ENCODE data around the gene AMIGO1. TPM values are rescaled to one million over a fixed set of nuclear protein-coding genes. Genes with fewer than 3 reads are reported as not detected.
A peak's percentile ranks its signal among the peaks of the same experiment; 100 is the strongest.

AMIGO1 gene
- 10 to 100 TPM in 1 of 4 donors, 1 to 10 TPM in 3; 1.0 to 10.1 (median 3.8) TPM for total RNA-seq

DNA sequence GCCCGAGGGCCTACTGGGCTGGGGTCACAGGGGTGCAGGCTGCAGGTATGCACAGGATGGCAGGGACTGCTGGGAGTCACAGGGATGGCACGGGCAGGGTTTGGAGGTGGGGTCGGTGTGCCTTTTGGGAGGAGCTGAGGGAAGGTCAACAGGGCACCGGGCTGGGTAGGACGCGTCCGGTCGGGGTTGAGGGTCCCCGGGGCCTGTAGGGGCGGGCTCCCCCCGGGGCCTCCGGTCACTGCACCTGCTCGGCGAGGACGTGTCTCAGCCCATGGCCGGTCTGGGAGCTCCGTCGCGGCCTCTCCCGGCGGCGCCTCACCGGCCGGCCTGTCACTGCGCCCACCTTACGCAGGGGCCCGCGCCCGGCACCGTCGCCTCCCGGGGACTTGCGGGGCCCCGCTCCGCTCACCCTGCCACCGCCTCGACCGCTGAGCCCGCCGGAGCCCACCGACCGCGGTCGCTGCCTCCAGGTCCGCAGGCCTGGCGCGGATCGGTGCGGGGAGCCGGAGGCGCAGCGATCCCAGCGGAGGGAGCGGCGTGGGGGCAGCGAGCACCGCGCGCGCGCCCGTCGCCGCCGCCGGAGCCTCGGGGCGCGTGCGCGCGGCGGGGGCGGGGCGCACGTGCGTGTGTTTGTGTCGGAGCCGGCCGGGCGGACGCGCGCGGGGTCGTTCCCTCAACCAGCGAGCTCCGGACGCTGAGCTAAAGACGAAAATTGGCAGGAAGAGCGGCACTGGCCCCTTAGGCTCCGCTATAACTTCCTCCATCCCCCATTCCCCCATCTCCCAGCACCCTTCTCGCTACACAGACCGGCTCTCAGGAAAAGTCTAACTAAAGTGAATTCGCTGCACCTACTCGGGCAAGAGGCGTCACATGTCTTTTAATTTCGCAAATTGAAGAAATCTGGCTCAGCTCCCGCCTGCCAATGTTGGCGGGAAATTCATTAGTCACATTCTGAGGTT lies at the start of gene AMIGO1:
Gene AMIGO1, minus strand, starts transcription at position 552 of the 959 bp plus-strand sequence. CDS start 815 bp downstream, outside the sequence.
- peak in 1 of 2 donors; percentile 27 for TF ChIP-seq POLR2A (IDR thresholded peaks at IDR 0.05)
- TF ChIP-seq, protein P1, sequence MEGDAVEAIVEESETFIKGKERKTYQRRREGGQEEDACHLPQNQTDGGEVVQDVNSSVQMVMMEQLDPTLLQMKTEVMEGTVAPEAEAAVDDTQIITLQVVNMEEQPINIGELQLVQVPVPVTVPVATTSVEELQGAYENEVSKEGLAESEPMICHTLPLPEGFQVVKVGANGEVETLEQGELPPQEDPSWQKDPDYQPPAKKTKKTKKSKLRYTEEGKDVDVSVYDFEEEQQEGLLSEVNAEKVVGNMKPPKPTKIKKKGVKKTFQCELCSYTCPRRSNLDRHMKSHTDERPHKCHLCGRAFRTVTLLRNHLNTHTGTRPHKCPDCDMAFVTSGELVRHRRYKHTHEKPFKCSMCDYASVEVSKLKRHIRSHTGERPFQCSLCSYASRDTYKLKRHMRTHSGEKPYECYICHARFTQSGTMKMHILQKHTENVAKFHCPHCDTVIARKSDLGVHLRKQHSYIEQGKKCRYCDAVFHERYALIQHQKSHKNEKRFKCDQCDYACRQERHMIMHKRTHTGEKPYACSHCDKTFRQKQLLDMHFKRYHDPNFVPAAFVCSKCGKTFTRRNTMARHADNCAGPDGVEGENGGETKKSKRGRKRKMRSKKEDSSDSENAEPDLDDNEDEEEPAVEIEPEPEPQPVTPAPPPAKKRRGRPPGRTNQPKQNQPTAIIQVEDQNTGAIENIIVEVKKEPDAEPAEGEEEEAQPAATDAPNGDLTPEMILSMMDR (IDR thresholded peaks at IDR 0.05): peak in 1 of 4 experiments; percentile 32
- Histone ChIP-seq H3K27me3 (no peaks in the 10 kb centered on the region), H3K36me3 (no peaks in the 10 kb centered on the region), H3K27ac (peak within 1 kb of the TSS; percentile 49 to 72), H3K4me1 (no peaks in the 10 kb centered on the region), H3K9me3 (no peaks in the 10 kb centered on the region), H3K4me3 (peak within 1 kb of the TSS; percentile 39 to 88)
- peak; percentile 60 to 68 for DNase-seq
- intact Hi-C loops (cut with DNase I; ENCODE audit: low total_unique reads): no loop called here

DNA sequence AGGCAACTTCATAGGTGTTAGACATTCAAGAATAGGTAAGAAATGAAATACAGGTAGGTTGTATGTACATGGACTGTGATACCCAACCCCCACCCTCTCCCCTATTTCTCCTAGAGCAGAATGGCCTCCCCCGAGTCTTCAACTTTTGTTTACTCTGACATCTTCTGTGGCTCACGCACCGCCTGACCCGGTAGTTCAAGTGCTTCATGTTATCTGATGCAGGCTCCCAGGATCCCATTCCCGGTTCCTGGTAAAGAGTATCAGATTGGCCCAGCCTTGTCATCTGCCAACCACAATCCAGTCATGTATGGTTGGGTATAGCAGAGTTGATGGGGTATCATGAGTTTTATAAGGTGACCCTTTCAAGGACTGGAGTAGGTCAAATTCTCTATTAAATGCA lies 48.0 kb upstream of the AMIGO1 start:
- no peaks in the 10 kb centered on the region for H3K9me3 ChIP-seq
- no peak for DNase-seq
- no peaks in the 10 kb centered on the region for H3K27me3 ChIP-seq
- peaks cover 0 to 10% of the 10 kb centered on the region in 2 donors for H3K4me1 ChIP-seq
- no peak for TF ChIP-seq POLR2A (IDR thresholded peaks at IDR 0.05)
- TF ChIP-seq, protein P1 (IDR thresholded peaks at IDR 0.05): no peak
- H3K27ac ChIP-seq: no peak overlapping the region
- intact Hi-C loops (cut with DNase I; ENCODE audit: low total_unique reads): no loop called here
- no peak overlapping the region for H3K4me3 ChIP-seq
- H3K36me3 ChIP-seq: no peaks in the 10 kb centered on the region

- Histone ChIP-seq H3K4me3 (no peak overlapping the region), H3K27ac (no peak overlapping the region), H3K4me1 (peaks cover 0 to 7% of the 10 kb centered on the region in 2 donors), H3K36me3 (no peaks in the 10 kb centered on the region), H3K27me3 (no peaks in the 10 kb centered on the region), H3K9me3 (no peaks in the 10 kb centered on the region)
- intact Hi-C loops (cut with DNase I; ENCODE audit: low total_unique reads): no loop called here
- TF ChIP-seq POLR2A (IDR thresholded peaks at IDR 0.05): no peak
- TF ChIP-seq, protein P1 (IDR thresholded peaks at IDR 0.05): no peak
- DNase-seq: no peak
Measured at GRCh38 chr1:109556563-109556962, 47.0 kb upstream of the AMIGO1 start.

DNA sequence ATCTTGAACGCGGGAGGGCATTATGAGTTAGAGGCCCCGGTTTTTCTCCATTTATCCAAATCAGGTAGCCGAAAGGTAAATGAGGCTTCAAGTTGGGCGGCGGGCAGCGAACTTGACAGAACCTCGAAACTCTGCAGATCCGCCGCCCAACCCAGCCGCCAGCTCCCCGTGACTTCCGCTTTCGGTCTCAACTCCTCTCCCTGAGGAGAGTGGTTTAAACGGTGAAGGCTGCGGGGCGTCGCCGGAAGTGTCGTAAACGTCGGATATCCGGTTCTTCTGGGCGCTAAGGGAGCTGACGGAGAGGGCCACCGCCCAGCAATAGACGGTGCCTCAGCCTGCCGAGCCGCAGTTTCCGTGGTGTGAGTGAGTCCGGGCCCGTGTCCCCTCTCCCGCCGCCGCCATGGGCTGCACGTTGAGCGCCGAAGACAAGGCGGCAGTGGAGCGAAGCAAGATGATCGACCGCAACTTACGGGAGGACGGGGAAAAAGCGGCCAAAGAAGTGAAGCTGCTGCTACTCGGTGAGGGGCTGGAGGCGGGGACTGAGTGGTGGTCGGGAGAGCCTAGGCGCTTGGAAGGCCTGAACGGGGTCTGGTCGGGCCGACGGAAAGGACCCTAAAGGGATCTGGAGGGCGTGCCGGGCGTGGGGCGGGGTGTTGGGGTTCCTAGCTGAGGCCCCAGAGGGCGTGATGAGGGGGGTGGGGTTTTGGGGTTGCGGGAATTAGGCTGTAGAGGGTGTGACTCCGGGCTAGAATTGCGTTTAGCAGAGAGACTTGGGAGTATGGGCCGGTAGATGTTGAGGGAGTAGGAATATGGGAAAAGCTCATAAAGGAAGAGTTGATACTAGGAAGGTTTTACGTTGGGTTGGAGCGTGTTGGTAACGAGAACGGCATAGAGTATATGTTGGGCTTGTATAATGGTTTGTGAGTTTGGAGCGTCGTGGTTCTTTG lies 39.1 kb upstream of the AMIGO1 start, which contains the start of gene GNAI3:
Gene GNAI3, plus strand, starts transcription at position 295 of the 947 bp plus-strand sequence. Its CDS starts 106 bp downstream, at position 401.
- peak within 1 kb of the TSS; percentile 95 to 97 for H3K27ac ChIP-seq
- H3K36me3 ChIP-seq: no peaks in the 10 kb centered on the region
- TF ChIP-seq POLR2A (IDR thresholded peaks at IDR 0.05): peak; percentile 96
- TF ChIP-seq, protein P1 (IDR thresholded peaks at IDR 0.05): peak in 3 of 4 experiments; percentile 1 to 29 (median 12)
- intact Hi-C loops (cut with DNase I; ENCODE audit: low total_unique reads): loop anchor here (5.0 to 10.0 kb wide), 2 partner anchors 86 to 229 kb away; no protein-coding TSS in a partner anchor
- peak within 1 kb of the TSS; percentile 80 to 92 for H3K4me3 ChIP-seq
- no peaks in the 10 kb centered on the region for H3K9me3 ChIP-seq
- DNase-seq: peak; percentile 95 to 97
- no peaks in the 10 kb centered on the region for H3K27me3 ChIP-seq
- H3K4me1 ChIP-seq: peaks cover 0 to 9% of the 10 kb centered on the region in 2 donors
